GM12801 (cell line): Measurements from ENCODE around the gene FARP1.

Source experiments
- CTCF ChIP-seq: IDR thresholded peaks from one replicate; pipeline ENCODE4 v1.5.1; 2011; ENCODE audit warnings: control low read depth; ENCODE audit not compliant: insufficient read length; ENCODE audit errors: extremely low read depth

FARP1 gene

GRCh38 chr13:98349731-98350305 lies 206.9 kb downstream of the FARP1 start:
- TF ChIP-seq CTCF = no peak

GRCh38 chr13:98350746-98351330 lies 207.9 kb downstream of the FARP1 start:
- TF ChIP-seq CTCF = no peak

GRCh38 chr13:98351636-98352035 lies 208.7 kb downstream of the FARP1 start:
- TF ChIP-seq CTCF = no peak

- no peak for TF ChIP-seq CTCF
Observed at GRCh38 chr13:98352226-98352625, 209.3 kb downstream of the FARP1 start.

- TF ChIP-seq CTCF = no peak
Observed at GRCh38 chr13:98353750-98354149, 210.9 kb downstream of the FARP1 start.

GRCh38 chr13:98358937-98359336 lies 216.0 kb downstream of the FARP1 start:
- no peak for TF ChIP-seq CTCF

- TF ChIP-seq CTCF = no peak
Observed at GRCh38 chr13:98360545-98360944, 217.7 kb downstream of the FARP1 start.

- TF ChIP-seq CTCF = no peak
Observed at GRCh38 chr13:98363326-98363725, 220.4 kb downstream of the FARP1 start.
